NCI-H2227 (cell line): ENCODE results near the gene SLC45A2.
"Not testable (repeated sequence)": the region's sequence is repeated elsewhere in the genome, so short reads cannot be mapped to it uniquely, and the experiment has no call there.

ENCODE experiments used
- DNase-seq: peaks from one replicate; lab custom pipeline; 2025; ENCODE audit not compliant: unreplicated experiment; lab: John Stamatoyannopoulos, UW

The SLC45A2 gene

DNA sequence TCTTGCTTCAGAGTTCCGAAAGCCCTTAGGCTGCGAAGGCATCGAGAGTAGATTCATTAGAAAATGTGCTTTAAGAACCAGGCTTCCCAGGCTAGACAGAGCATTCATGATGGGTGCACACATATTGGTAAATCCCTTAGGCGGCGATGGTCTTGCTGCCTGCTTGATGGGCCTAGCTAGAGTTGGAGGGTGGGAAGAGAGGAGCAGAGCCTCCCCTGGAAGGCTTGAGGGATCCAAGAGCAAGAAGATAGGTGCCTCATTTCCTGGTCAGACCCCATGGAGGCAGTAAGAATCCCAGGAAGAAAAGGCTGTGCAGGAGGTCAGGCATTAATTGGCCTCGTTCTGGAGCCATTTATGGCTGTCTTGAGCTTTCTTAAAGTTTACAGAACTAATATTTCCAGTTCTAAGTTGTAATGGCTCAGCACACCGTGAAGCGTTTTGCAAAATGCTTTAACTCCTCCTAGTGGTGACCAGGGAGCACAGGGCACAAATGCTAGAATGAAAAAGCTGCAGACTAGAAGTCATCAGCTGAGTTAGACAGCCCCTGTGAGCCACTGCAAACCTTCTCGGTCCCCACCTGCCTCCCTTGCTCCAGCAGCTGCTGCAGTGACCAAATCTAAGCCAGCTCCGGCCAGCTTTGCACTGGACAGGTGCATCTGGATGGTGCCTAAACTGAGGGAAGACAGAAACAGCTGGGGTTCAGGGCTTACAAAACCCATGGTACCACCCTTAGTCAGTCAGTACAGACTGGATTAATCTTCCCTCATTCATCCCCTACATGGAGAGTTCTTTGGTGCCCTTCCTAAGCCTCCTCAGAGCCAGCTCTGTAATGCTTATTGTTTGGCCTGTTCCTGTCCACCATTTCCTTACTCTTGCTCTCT is 14.7 kb downstream of the SLC45A2 start:
- DNase-seq, result peak; percentile 9

DNA sequence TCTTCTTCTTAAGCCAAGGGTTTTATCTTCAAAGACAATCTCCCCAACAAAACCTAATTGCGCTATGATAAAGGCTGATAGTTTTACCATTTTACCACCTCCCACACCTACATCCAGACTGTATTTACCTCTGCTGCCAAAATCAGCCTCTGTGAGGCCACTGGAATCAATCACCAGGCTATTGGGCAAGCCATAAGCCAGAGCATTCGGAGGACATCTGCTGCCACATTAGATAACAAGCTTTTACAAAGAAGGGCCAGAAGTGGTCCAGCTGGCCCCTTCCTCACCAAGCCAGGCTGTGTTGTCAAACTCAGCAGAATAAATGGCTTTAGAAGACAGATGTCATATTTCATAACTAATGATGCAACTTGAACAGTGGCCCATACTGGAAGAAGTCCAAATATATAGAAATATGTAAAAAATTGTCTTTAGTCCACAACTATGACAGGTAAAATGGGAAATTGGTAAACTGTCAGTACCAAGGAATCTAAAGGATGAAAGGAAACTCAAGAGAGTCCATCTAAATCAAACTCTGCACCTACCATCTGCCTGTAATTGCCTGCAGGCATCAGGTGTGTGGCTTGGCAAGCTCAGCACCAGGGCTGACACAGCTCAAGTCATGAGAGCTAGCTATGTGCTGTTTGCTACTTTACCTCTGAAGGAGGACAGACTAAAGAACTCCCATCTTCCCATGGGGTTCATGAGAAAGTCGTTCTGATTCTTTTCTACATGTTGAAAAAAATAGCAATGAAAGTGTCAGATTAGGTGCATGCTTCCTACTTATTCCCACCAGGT is 16.1 kb downstream of the SLC45A2 start:
- DNase-seq, result no peak

DNA sequence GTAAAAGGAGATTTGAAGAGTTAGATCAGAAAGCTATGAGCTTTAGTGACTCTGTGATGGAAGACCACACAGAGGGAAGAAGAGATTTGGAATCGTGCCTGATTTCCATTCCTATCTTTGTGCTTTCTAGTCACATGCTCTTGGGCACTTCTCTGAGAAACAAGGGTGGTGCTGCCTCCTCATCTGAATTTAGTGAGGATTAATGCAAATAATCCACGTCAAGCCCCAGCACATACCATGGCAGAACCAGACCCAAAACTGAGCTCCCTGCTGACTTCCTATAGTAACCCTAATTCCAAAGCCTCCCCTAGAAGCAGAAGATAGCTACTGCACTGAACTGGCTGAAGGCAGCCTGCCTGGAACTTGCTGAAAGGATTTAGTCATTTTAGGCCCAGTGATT is 17.7 kb downstream of the SLC45A2 start:
- no peak for DNase-seq

DNA sequence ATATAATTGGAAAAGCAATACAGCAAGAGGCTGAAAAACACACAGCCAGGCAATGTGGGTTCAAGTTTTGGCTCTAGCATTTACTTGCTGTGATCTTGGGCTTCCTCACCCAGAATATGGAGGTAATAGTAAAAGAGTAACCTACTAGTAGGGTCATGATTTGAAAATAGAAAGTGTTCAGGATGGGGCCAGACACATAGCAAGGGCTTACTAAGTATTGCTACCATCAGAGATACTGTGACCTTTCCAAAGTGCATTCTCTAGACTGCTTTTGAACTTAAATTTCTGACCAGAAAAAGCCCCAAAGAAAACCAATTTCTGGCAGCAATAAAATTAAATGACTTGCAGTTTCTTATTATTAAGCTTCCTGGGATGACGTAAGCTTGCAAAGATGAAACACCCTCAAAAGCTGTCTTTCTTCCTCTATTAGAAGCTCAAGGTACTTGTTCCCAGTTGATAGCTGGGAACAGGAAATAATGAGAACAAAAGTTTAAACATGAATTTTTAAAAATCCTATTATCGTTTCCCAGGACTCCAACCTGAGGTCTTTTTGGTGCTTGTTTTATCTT is 20.3 kb downstream of the SLC45A2 start:
- DNase-seq, result no peak

DNA sequence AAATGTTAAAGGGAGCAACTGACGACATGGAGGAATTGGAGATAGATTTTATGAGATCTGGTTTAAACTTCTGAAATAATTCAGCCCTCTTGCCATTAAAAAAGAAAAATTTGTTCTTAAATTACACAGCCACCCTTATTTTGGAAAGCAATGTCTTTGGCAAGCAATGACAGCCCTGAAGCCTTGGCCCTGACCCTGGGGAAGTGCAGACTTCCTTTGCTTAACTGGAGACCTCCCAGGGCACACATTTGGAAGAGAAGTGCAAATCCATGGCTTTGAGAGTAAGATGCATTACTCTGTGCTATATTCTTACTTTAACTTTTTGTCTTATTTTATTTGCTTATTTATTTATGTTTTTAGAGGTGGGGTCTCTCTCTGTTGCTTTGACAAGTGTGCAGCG is 26.3 kb downstream of the SLC45A2 start:
- DNase-seq, result no peak

DNA sequence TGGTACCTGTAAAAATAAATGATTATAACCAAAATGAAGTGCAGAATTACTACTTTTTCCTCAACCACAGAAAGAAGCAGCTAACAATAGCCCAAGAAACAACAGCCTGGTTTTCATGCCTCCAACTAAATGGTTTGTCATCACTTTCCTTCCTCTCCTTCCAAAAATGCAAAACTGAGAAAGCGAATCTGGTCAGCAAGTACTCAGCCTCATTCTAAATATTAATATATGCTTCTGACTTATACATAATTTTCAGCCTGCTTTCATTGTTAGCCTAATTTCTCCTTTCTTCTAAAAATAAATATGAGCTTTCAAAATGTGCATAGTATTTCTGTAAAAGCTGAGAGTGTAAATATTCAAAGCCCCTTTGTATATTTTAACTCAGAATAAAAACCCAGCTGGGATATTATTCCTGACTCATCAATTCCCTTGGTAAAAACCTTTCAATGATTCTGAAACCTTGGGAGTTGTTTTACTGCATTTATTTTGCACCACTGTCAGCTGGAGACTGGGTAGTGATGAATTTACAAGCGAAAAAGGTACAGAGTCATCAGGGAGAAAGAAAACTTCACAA is 26.8 kb downstream of the SLC45A2 start:
- DNase-seq, result no peak

DNA sequence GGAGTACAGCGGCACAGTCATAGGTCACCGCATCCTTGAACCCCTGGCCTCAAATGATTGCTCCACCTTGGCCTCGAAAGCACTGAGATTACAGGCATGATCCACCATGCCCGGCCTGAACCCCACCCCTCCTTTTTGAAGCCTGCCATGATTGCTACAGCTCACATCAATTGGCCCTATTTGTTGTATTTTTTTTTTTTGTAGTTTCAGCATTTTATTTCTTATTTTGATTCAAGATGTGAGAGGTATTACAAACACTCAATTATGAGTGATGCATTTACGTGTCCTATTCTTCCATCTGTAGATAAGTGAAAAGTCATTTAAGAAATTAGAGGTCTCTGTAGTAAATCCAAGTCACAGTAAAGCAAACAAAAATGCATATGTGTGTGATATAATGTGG is 32.3 kb downstream of the SLC45A2 start:
- not testable (repeated sequence) for DNase-seq

DNA sequence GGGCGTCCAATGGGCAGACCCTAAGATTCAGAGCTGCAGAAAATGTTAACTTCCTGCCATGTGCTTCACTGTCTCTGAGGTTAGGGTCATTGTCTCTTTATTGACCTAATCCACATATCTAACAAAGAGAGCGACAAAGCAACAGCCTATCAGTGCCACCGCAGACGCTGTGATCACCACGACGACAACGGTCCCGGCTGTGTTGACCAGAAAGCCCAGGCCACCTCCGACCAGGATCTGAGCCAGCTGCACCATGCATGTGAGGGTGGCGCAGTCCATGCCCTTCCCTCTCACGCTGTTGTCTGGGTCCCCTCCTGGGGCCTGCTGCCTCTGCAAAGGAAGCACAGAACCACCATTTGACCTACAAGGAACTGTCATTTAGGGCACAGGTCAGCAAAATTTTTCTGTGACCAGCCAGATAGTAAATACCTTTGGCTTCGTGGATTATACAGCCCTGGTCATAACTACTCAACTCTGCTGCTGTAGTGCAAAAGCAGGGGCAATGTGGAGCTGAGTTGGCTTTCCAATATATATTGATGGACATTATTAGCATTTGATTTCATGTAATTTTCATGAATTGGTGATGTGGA is 39.9 kb downstream of the SLC45A2 start:
- no peak for DNase-seq

DNA sequence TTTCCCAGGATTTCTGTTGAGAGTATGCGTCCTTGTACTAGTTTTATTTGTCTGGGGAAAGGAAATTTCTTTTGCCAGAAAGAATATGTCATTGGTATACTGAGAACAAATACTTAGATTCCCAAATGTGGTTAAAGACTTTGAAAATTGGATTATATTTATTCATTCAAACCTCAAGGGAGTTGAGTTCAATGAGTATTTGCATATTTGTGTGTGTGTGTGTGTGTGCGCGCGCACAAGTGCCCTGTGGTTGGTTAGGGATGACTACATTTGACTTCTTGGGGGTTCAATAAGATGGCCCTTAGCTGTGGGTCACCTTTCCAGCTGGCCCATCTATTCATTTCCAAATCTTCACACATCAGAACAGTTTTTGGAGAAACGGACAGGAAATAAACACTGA is 43.4 kb downstream of the SLC45A2 start:
- DNase-seq, result no peak

DNA sequence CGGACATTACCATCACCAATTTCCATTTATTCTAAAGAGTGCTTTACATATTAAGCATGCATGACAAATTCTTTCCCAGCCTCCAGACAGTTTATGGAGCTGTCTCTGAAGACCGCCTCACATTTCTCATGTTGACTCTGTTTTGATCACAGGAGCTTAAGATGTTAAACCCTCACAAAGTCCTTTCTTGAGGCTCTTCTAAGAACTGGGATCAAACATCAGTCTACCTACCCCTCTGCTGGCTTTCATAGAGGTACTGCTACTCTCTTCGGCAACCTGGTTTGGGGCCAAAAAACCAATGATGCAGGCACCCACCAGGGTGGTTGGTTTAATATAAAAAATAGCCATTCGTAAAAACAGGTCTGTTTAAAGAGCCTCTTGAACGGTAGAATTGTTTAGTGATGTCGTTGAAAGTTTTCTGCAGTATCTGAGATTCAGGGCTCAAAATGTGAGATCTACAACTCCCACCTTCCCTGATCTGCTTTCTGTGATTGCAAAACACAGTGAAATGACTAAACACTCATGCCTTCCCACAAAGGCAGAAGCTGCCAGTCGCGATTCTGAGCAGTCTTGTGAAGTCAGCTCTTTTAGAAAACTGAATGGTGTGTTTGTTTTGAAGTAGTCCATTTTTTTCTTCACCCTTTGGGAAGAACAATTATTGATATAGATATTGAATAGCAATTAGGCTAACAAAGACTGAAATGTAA is 44.8 kb downstream of the SLC45A2 start:
- DNase-seq, result no peak

DNA sequence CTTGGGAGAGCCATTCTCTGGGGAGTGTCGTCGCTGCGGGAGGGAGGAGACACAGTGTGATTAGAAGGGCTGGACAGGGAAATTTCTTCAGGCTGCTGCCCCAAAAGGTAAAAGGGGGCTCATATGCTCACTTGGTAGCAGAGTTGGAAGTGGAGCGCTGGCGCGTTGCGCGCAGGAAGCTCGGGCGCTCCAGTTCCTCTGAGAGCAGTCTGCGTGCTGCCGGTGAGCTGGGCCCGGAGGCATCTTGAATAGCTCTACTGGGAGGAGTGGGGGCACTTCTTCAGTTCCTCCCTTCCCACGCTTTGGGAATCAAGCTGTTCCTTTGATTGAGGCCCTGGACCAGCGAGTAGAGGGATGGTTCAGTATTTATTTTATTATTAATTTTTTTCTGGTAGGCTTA is 45.6 kb downstream of the SLC45A2 start:
- no peak for DNase-seq

DNA sequence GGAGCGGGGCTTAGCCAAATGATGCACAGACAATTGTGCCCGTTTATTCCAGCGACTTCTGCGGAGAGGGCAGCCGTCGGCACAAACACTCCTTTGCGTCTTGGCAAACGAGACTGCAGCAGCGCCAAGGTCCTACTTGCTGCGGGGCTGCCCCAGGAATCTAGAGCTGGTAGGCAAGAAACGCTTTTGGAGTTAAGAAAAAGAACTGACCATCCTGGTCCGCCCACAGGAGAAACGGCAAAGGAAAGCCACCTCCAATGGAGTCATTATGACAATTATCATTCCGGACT is 46.0 kb downstream of the SLC45A2 start:
- DNase-seq, result no peak

DNA sequence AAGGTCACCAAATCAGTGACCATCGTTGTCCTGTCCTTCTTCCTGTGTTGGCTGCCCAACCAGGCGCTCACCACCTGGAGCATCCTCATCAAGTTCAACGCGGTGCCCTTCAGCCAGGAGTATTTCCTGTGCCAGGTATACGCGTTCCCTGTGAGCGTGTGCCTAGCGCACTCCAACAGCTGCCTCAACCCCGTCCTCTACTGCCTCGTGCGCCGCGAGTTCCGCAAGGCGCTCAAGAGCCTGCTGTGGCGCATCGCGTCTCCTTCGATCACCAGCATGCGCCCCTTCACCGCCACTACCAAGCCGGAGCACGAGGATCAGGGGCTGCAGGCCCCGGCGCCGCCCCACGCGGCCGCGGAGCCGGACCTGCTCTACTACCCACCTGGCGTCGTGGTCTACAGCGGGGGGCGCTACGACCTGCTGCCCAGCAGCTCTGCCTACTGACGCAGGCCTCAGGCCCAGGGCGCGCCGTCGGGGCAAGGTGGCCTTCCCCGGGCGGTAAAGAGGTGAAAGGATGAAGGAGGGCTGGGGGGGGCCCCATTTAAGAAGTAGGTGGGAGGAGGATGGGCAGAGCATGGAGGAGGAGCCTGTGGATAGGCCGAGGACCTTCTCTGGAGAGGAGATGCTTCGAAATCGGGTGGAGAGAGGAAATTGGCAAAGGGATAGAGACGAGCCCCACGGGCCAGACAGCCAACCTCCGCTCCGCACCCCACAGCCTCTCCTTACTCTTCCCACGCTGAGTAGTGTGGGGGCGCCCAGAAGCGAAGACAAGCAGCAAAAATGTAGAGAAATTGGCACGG is 46.6 kb downstream of the SLC45A2 start:
- no peak for DNase-seq

DNA sequence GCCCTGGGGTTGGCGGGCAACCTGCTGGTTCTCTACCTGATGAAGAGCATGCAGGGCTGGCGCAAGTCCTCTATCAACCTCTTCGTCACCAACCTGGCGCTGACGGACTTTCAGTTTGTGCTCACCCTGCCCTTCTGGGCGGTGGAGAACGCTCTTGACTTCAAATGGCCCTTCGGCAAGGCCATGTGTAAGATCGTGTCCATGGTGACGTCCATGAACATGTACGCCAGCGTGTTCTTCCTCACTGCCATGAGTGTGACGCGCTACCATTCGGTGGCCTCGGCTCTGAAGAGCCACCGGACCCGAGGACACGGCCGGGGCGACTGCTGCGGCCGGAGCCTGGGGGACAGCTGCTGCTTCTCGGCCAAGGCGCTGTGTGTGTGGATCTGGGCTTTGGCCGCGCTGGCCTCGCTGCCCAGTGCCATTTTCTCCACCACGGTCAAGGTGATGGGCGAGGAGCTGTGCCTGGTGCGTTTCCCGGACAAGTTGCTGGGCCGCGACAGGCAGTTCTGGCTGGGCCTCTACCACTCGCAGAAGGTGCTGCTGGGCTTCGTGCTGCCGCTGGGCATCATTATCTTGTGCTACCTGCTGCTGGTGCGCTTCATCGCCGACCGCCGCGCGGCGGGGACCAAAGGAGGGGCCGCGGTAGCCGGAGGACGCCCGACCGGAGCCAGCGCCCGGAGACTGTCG is 47.3 kb downstream of the SLC45A2 start:
- DNase-seq, result no peak

DNA sequence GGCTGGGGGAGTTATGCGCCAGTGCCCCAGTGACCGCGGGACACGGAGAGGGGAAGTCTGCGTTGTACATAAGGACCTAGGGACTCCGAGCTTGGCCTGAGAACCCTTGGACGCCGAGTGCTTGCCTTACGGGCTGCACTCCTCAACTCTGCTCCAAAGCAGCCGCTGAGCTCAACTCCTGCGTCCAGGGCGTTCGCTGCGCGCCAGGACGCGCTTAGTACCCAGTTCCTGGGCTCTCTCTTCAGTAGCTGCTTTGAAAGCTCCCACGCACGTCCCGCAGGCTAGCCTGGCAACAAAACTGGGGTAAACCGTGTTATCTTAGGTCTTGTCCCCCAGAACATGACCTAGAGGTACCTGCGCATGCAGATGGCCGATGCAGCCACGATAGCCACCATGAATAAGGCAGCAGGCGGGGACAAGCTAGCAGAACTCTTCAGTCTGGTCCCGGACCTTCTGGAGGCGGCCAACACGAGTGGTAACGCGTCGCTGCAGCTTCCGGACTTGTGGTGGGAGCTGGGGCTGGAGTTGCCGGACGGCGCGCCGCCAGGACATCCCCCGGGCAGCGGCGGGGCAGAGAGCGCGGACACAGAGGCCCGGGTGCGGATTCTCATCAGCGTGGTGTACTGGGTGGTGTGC is 48.0 kb downstream of the SLC45A2 start, which contains the start of gene RXFP3:
RXFP3 (plus strand) TSS at position 6 of the 636 bp plus-strand sequence; CDS start at position 361, 355 bp downstream.
- DNase-seq, result peak; percentile 58

DNA sequence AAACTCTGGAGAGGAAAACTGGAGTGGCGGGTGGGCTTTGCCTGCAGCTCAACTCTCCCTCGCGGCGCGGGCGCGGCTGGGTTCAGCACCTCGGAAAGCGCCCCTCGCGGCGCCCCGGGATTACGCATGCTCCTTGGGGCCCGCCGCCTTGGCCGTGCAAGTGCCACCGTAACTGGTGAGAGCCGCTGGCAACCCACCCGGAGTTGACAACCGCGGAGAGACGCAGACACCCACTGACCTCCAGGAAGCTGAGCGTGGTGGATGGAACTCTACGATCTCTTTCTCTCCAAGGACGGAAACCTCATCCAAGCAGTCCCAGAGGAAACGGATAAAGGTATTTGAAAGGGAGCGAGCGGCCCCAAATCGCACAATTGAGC is 48.5 kb downstream of the SLC45A2 start:
- peak; percentile 67 for DNase-seq

DNA sequence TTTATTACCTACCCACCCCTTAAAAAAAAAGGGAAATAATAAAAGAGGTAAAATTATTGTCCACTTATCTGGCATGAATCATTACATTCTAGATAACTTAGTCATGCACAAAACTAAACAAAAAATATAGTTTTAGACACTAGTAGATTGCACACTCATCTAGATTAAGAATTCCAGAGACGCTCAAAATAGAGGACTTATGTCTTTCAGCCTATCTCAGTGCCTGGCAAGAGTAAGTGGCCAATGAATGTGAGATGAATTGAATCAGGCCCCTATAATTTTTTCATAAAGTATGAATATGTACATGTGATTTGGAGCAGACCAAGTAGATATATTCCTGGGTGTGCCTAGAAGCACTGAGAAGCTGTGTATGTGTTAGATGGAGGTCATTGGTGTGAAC is 50.3 kb downstream of the SLC45A2 start:
- DNase-seq, result no peak

DNA sequence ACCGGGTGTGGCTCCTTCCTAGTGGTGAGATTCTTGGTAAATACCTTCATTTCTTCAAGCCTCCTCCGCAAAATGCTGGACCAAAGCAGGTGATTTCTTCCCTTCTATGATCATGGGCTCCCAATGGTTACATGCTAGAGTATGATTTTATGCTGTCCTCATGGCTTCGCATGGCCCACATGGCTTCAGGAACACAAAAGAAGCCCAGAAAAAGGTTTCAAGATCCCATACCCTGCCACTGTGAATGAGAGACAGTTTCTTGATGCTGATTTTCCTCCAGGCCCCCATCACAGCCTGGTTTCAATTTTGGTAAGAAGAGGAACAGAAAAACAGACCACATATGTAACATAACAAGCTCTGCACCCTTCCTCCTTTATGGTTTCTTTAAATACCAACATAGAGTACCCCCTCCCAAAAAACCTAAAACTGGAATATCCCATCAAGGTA is 50.7 kb downstream of the SLC45A2 start:
- DNase-seq, result no peak

DNA sequence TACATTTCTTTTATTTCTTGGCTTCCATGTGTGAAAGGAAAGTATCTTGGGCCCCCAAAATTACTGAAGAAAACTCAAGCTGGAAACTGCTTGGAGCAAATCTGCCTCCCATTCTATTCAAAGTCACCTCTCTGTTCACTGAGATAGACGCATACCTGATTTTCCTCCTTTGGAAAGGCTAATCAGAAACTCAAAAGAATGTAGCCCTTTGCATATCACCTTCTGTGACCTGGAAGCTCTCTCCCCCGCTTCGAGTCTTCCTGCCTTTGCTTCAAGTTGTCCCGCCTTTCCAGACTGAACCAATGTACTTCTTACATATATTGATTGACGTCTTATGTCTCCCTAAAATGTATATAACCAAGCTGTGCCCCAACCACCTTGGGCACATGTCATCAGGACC is 53.4 kb downstream of the SLC45A2 start:
- DNase-seq, result no peak
